CD4-positive, alpha-beta memory T cell (primary cell): ENCODE data around the gene FXR2. TPM values are rescaled to one million over a fixed set of nuclear protein-coding genes. Genes with fewer than 3 reads are reported as not detected.
"Not testable (repeated sequence)": the region's sequence is repeated elsewhere in the genome, so short reads cannot be mapped to it uniquely, and the experiment has no call there.

Source experiments
- CTCF ChIA-PET: fragments of 350-600 bp; sonication (Branson Sonifier 250); formaldehyde crosslinking; loops from one replicate; lab custom pipeline; 2021; ENCODE audit warnings: inconsistent platforms; ENCODE audit not compliant: partially characterized antibody; lab: Charles Lee
- POLR2A ChIA-PET: fragments of 350-600 bp; sonication (Branson Sonifier 250); formaldehyde crosslinking; loops from one replicate; lab custom pipeline; 2021; ENCODE audit not compliant: partially characterized antibody; lab: Charles Lee
- DNase-seq, 5 donors: peaks; one replicate each; pipeline versions ENCODE4 v3.0.0 to v3.0.0-alpha.2; 2020 to 2022; ENCODE audit warnings: mixed read lengths in 1 of 5
- H3K27ac ChIP-seq: one replicate; pipeline ENCODE4 v1.7.0; 2013; ENCODE audit warnings: low read depth, low read length
- H3K27me3 ChIP-seq: 2 replicates; pipeline ENCODE4 v1.7.0; 2013; ENCODE audit warnings: mild to moderate bottlenecking, low read length, moderate library complexity; ENCODE audit not compliant: insufficient read depth
- H3K36me3 ChIP-seq: 2 replicates; pipeline ENCODE4 v1.7.0; 2013; ENCODE audit warnings: mild to moderate bottlenecking, low read length, moderate library complexity; ENCODE audit not compliant: insufficient read depth
- H3K4me1 ChIP-seq: 2 replicates; pipeline ENCODE4 v1.7.0; 2013; ENCODE audit warnings: mild to moderate bottlenecking, low read length, moderate library complexity; ENCODE audit not compliant: insufficient read depth
- H3K4me3 ChIP-seq, 2 donors: one replicate each; pipeline ENCODE4 v1.7.0; 2013; ENCODE audit warnings: low read length in 2 of 2, mild to moderate bottlenecking in 1 of 2
- H3K9me3 ChIP-seq, 2 donors: one replicate each; pipeline ENCODE4 v1.7.0; 2013; ENCODE audit warnings: low read length in 2 of 2, control low read depth in 1 of 2; ENCODE audit not compliant: control insufficient read depth in 1 of 2
- H3K27ac Mint-ChIP-seq, 7 donors: one replicate each; pipeline ENCODE4 v1.8.0; 2020 to 2021; ENCODE audit warnings: mixed read lengths in 7 of 7, mild to moderate bottlenecking in 6 of 7, inconsistent platforms in 3 of 7, moderate library complexity in 3 of 7
- H3K27me3 Mint-ChIP-seq, 2 donors: one replicate each; pipeline ENCODE4 v1.8.0; 2020 to 2021; ENCODE audit warnings: mixed read lengths in 2 of 2
- H3K36me3 Mint-ChIP-seq, 2 donors: one replicate each; pipeline ENCODE4 v1.8.0; 2020 to 2021; ENCODE audit warnings: mixed read lengths in 2 of 2, inconsistent platforms in 1 of 2, mild to moderate bottlenecking in 1 of 2
- H3K4me1 Mint-ChIP-seq, 4 donors: one replicate each; pipeline ENCODE4 v1.8.0; 2020 to 2021; ENCODE audit warnings: mixed read lengths in 4 of 4, mild to moderate bottlenecking in 1 of 4
- H3K4me3 Mint-ChIP-seq, 8 donors: one replicate each; pipeline ENCODE4 v1.8.0; 2020 to 2021; ENCODE audit warnings: mixed read lengths in 8 of 8, mild to moderate bottlenecking in 7 of 8, moderate library complexity in 6 of 8, inconsistent platforms in 3 of 8
- H3K9me3 Mint-ChIP-seq, 8 donors: one replicate each; pipeline ENCODE4 v1.8.0; 2020 to 2021; ENCODE audit warnings: mixed read lengths in 8 of 8, mild to moderate bottlenecking in 5 of 8, inconsistent platforms in 3 of 8, moderate library complexity in 1 of 8
- intact Hi-C: fragments of 100-400 bp; cut with micrococcal nuclease; formaldehyde crosslinking; loops from one replicate; pipeline ENCODE4 v1.15.1; 2023
- polyA plus RNA-seq, 2 donors: library from polyadenylated mRNA; unstranded; fragments of 300-500 nt; fragmentation: Illumina TruSeq; gene quantifications; one replicate each; pipeline ENCODE4 v1.2.3, GENCODE V29; 2021
- total RNA-seq, 2 experiments: library from RNA; stranded (reverse); gene quantifications; one replicate each; pipeline ENCODE4 v1.2.3, GENCODE V29; 2021

FXR2 gene
- total and polyA plus RNA-seq, 4 experiments from 2014 or later: 9.2 to 46.6 (median 31.4) TPM

- peak overlapping the region in 7 of 8 donors; percentile 43 to 95 (median 85) for H3K4me3 Mint-ChIP-seq
- no peak for DNase-seq
- H3K4me1 ChIP-seq: peaks cover 42% of the 10 kb centered on the region
- H3K4me3 ChIP-seq: no peak overlapping the region
- POLR2A ChIA-PET: interaction anchor here (0.7 to 5.0 kb wide), 5 partner anchors 15 to 175 kb away, joined by 3 to 105 read pairs (median 4); partner anchors contain the start of genes MPDU1, SAT2, TP53 and WRAP53
- H3K27me3 ChIP-seq: no peaks in the 10 kb centered on the region
- H3K9me3 Mint-ChIP-seq: no peaks in the 10 kb centered on the region
- no peaks in the 10 kb centered on the region for H3K9me3 ChIP-seq
- peaks cover 11 to 12% of the 10 kb centered on the region in 2 donors for H3K36me3 Mint-ChIP-seq
- peaks cover 25 to 53% (median 41%) of the 10 kb centered on the region in 4 donors for H3K4me1 Mint-ChIP-seq
- H3K27ac ChIP-seq: peak overlapping the region; percentile 1
- no peaks in the 10 kb centered on the region for H3K27me3 Mint-ChIP-seq
- H3K36me3 ChIP-seq: peaks cover 8% of the 10 kb centered on the region
- intact Hi-C loops: no loop called here
- peak overlapping the region in 6 of 7 donors; percentile 17 to 60 (median 30) for H3K27ac Mint-ChIP-seq
- CTCF ChIA-PET: interaction anchor here (2.0 kb wide), 1 partner anchor 15 kb away, joined by 7 read pairs; the partner anchor contains the start of gene SAT2
These were observed 2.4 kb downstream of the FXR2 start for GRCh38 chr17:7612294-7612640.

GRCh38 chr17:7611635-7612293 lies 2.9 kb downstream of the FXR2 start:
- H3K4me3 Mint-ChIP-seq: peak overlapping the region in 5 of 8 donors; percentile 70 to 95 (median 87)
- Histone ChIP-seq H3K36me3 (peaks cover 8% of the 10 kb centered on the region), H3K4me1 (peaks cover 42% of the 10 kb centered on the region), H3K27me3 (no peaks in the 10 kb centered on the region), H3K27ac (peak overlapping the region; percentile 1), H3K4me3 (no peak overlapping the region), H3K9me3 (no peaks in the 10 kb centered on the region)
- H3K27ac Mint-ChIP-seq: peak overlapping the region in 5 of 7 donors; percentile 23 to 63 (median 51)
- H3K9me3 Mint-ChIP-seq: no peaks in the 10 kb centered on the region
- intact Hi-C loops: no loop called here
- POLR2A ChIA-PET: interaction anchor here (0.7 to 5.0 kb wide), 6 partner anchors 15 to 175 kb away, joined by 3 to 105 read pairs (median 4); partner anchors contain the start of genes MPDU1, SAT2, TP53 and WRAP53
- peaks cover 11 to 12% of the 10 kb centered on the region in 2 donors for H3K36me3 Mint-ChIP-seq
- peaks cover 25 to 53% (median 41%) of the 10 kb centered on the region in 4 donors for H3K4me1 Mint-ChIP-seq
- no peak for DNase-seq
- H3K27me3 Mint-ChIP-seq: no peaks in the 10 kb centered on the region
- CTCF ChIA-PET: interaction anchor here (2.0 to 2.3 kb wide), 2 partner anchors 16 to 22 kb away, joined by 7 to 10 read pairs; partner anchors contain the start of genes SAT2 and SOX15

- Mint-ChIP-seq H3K9me3 (no peaks in the 10 kb centered on the region), H3K27me3 (no peaks in the 10 kb centered on the region), H3K4me1 (peaks cover 28 to 56% (median 45%) of the 10 kb centered on the region in 4 donors), H3K4me3 (no peak overlapping the region), H3K27ac (peak overlapping the region in 2 of 7 donors; percentile 20 to 60), H3K36me3 (peaks cover 13 to 19% of the 10 kb centered on the region in 2 donors)
- no peak overlapping the region for H3K4me3 ChIP-seq
- ChIA-PET CTCF (interaction anchor here (0.7 to 2.3 kb wide), 5 partner anchors 17 to 76 kb away, joined by 3 to 10 read pairs (median 4); partner anchors contain the start of genes SAT2 and SOX15), POLR2A (interaction anchor here (2.1 kb wide), 1 partner anchor 26 kb away, joined by 7 read pairs; the partner anchor contains the start of gene MPDU1)
- peaks cover 42% of the 10 kb centered on the region for H3K4me1 ChIP-seq
- intact Hi-C loops: no loop called here
- H3K27ac ChIP-seq: no peak overlapping the region
- no peak for DNase-seq
- peaks cover 11% of the 10 kb centered on the region for H3K36me3 ChIP-seq
- H3K27me3 ChIP-seq: no peaks in the 10 kb centered on the region
- H3K9me3 ChIP-seq: no peaks in the 10 kb centered on the region
These were observed 4.1 kb downstream of the FXR2 start for GRCh38 chr17:7610641-7611040.

GRCh38 chr17:7606280-7606679 lies 8.4 kb downstream of the FXR2 start:
- Mint-ChIP-seq H3K27ac (peak overlapping the region in 1 of 7 donors; percentile 38), H3K27me3 (no peaks in the 10 kb centered on the region), H3K4me3 (peak overlapping the region in 1 of 8 donors; percentile 17), H3K9me3 (peaks cover 0 to 3% (median 0%) of the 10 kb centered on the region in 8 donors), H3K4me1 (peaks cover 9 to 28% (median 17%) of the 10 kb centered on the region in 4 donors), H3K36me3 (peaks cover 36 to 44% of the 10 kb centered on the region in 2 donors)
- Histone ChIP-seq H3K4me3 (no peak overlapping the region), H3K9me3 (no peaks in the 10 kb centered on the region), H3K27me3 (no peaks in the 10 kb centered on the region), H3K27ac (no peak overlapping the region), H3K36me3 (peaks cover 38% of the 10 kb centered on the region), H3K4me1 (peaks cover 13% of the 10 kb centered on the region)
- intact Hi-C loops: no loop called here
- ChIA-PET CTCF (interaction anchor here (1.3 kb wide), 1 partner anchor 17 kb away, joined by 4 read pairs; no protein-coding TSS in a partner anchor), POLR2A (no interaction called here)
- no peak for DNase-seq

- H3K27me3 ChIP-seq, H3K27ac Mint-ChIP-seq, H3K9me3 ChIP-seq, H3K4me1 Mint-ChIP-seq, H3K9me3 Mint-ChIP-seq, intact Hi-C loops, H3K27me3 Mint-ChIP-seq, DNase-seq, H3K27ac ChIP-seq, H3K4me1 ChIP-seq, H3K4me3 Mint-ChIP-seq, H3K4me3 ChIP-seq, CTCF ChIA-PET: not testable (repeated sequence)
- POLR2A ChIA-PET: interaction anchor here (1.1 kb wide), 1 partner anchor 14 kb away, joined by 4 read pairs; no protein-coding TSS in a partner anchor
- peaks cover 51 to 66% of the 10 kb centered on the region in 2 donors for H3K36me3 Mint-ChIP-seq
- H3K36me3 ChIP-seq: peaks cover 72% of the 10 kb centered on the region
These were observed 17.1 kb downstream of the FXR2 start for GRCh38 chr17:7597561-7597960.

GRCh38 chr17:7593296-7593695 lies 21.4 kb downstream of the FXR2 start:
- no peak for DNase-seq
- peak overlapping the region in 4 of 7 donors; percentile 27 to 85 (median 54) for H3K27ac Mint-ChIP-seq
- H3K4me1 Mint-ChIP-seq: peaks cover 0 to 5% (median under 1%) of the 10 kb centered on the region in 4 donors
- Histone ChIP-seq H3K4me3 (no peak overlapping the region), H3K36me3 (peaks cover 58% of the 10 kb centered on the region), H3K27me3 (no peaks in the 10 kb centered on the region), H3K9me3 (no peaks in the 10 kb centered on the region), H3K4me1 (peaks cover 8% of the 10 kb centered on the region), H3K27ac (no peak overlapping the region)
- intact Hi-C loops: no loop called here
- ChIA-PET POLR2A (interaction anchor here (0.9 to 1.0 kb wide), 2 partner anchors 8 to 13 kb away, joined by 3 to 5 read pairs; no protein-coding TSS in a partner anchor), CTCF (interaction anchor here (1.2 kb wide), 1 partner anchor 238 kb away, joined by 3 read pairs; no protein-coding TSS in a partner anchor)
- no peaks in the 10 kb centered on the region for H3K27me3 Mint-ChIP-seq
- H3K4me3 Mint-ChIP-seq: no peak overlapping the region
- peaks cover 43 to 60% of the 10 kb centered on the region in 2 donors for H3K36me3 Mint-ChIP-seq
- H3K9me3 Mint-ChIP-seq: peaks cover 0 to 4% (median 0%) of the 10 kb centered on the region in 8 donors
